GM18909 (cell line): ENCODE data around the gene TCL1A.
"Not testable (repeated sequence)": the region's sequence is repeated elsewhere in the genome, so short reads cannot be mapped to it uniquely, and the experiment has no call there.

Source experiments
- ATAC-seq: cut with Tn5 transposase; IDR thresholded peaks from one replicate; pipeline ENCODE4 v1.9.1; 2021; ENCODE audit warnings: mild to moderate bottlenecking; ENCODE audit not compliant: unreplicated experiment, poor library complexity

The TCL1A gene

DNA sequence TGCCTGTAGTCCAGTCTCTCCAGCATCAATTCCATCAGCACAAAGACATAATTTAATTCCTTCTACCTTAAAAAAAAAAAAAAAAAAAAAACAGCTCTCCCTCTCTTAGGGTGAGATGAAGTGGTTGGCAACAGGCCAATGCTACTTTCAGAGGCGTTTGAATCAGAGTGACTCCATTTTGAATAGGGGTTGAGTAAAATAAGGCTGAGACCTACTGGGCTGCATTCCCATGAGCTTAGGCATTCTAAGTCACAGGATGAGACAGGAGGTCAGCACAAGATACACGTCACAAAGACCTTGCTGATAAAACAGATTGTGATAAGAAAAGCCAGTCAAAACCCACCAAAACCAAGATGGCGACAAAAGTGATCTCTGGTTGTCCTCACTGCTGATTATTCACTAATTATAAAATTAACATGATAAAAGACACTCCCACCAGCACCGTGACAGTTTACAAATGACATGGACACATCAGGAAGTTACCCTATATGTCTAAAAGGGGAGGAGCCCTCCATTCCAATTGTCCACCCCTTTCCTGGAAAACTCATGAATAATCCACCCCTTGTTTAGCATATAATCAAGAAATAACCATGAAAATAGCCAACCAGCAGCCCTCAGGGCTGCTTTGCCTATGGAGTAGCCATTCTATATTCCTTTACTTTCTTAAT, 34.6 kb downstream of the TCL1A start:
- no peak for ATAC-seq

DNA sequence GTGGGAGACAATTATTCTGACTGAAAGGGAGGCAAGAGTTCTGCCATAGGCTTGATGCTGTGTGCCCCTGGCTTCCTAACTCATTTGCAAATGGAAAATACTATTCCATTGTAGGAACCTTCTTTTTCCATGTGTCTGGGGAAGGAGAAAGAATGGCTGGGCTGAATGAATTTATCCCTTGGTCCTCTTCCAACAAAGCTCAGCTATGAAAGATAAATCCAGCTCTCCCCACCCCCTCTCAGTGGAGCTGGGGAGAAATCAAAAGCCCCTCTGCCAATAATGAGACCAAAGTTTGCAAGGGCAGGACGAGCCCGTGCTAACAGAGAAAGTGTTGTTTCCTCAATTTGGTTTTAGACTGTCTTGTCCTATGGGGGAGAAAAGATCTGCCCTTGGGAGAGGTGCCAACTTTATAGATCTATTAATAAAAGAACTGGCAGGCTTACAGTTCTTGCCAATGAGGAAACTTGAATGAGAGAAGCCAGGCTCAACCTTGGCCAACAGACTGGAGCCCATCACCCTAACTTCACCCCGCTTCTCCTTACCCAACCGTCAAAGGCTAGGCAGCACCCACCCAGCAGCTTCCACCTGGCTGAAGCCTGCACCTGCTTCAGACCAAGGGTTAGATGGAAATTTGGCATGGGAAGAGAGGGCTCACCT, 36.6 kb downstream of the TCL1A start:
- ATAC-seq, result no peak

DNA sequence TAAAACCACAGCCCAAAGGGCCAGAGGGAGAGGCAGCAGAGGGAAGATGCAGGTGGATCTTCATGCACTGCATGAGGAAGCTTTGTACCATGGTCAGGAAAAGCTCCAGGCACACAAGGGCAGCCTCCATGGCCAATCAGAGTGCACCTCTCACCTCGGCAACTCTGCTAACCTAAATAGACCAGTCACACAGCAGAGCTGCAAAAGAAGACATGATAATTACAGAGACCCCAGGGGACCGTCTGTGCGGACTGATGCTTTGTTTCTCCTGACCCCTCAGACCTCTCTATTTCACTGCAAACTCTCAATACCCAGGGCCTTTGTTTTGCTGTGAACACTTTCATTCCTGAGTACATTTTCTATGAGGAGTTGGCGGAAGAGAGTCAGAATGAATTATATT, 38.4 kb downstream of the TCL1A start:
- no peak for ATAC-seq

DNA sequence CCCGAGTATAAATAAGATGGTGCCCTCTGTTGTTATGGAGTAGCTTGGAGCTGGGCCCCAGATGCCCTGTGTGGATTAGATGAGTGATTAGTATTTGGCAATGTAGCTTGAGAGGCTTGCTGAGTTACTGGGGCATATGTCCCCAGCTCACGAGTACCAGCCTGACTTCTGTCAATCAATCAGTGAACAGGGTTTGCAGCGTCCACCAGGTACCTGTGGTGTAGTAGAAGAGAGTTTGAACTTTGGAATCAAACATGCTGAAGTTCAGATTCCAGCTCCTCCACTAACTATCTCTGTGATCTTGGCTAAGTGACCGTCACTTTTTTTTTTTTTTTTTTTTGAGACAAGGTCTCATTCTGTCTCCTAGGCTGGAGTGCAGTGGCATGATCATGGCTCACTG, 39.3 kb downstream of the TCL1A start:
- no peak for ATAC-seq

DNA sequence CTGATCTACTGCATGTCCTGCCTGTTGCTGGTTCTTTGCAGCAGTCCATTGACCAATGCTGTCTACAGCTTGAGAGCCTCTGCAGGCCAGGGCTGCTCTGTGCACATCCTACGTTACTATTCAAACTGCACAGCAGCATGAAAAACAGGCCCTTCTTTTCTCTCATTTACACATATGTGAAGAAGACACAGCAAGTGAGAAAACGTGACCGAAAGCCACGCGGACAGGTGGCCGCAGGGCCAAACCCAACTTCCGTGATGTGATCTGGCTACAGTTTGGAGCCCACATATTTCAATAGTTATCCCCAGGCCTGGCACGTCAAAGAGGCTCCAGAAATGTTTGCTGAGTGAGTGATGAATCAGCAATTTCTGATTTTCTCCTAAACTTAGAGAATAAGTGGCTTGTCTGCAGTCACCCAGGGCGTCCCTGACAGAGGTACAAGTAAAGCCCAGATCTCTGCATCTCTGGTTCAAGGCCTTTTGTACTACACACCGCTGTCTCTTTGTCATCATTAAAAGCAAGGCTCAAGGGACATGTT, 45.6 kb downstream of the TCL1A start:
- no peak for ATAC-seq

DNA sequence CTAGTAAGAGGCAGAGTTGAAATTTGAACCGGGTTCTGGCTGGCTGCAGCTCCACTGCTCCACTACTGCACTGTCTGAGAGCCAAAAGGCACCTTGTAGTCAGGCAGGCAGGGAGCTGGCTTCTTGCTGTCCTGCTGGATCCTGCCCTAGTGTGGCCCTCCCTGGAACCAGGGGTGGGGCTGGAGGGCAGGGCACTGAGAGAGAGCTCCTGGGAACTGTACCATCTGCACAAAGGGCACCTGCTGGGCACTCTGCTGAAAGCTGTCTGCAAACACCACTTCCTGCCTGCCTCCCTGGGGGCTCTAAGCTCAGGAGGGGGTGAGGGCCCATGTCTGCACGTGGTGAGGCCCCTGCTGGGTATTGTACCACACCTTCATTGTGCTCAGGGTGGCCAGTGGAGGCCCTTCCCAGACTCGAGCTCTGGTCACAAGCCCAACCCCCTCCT, 46.7 kb downstream of the TCL1A start:
- no peak for ATAC-seq

DNA sequence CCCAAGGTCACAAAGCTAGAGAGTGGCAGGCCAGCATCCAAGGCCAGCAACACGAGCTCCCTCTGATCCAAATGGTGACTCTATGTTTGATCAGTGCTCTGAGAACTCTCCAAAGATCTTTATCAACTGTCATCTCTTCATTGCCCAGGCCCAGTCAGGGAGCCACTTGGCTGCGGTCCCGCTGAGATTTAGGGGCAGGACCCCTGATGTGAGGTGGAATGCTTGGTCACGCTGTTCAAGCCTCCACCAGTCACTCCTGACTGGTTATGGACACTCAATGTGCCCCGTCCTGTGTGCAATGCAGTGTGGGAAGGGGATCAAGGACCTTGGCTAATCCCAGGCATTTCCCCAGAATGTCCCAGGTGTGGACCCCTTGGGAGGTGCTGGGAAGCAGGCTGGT, 47.5 kb downstream of the TCL1A start:
- ATAC-seq, result no peak

DNA sequence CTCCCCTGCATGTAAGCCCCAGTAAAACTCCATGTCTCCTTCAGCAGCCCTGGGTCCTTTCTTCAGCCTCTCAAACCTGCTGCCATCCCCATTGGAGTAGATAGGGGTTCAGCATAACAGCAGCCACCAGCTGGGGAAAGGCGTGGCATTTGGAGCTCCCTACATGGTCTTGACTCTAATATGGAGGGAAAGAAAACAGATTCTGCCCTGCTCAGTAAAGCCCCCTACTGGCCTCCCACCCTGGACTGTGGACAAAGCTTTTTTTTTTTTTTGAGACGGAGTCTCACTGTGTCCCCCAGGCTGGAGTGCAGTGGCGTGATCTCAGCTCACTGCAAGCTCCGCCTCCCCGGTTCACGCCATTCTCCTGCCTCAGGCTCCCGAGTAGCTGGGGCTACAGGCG, 48.4 kb downstream of the TCL1A start:
- ATAC-seq, result not testable (repeated sequence)

DNA sequence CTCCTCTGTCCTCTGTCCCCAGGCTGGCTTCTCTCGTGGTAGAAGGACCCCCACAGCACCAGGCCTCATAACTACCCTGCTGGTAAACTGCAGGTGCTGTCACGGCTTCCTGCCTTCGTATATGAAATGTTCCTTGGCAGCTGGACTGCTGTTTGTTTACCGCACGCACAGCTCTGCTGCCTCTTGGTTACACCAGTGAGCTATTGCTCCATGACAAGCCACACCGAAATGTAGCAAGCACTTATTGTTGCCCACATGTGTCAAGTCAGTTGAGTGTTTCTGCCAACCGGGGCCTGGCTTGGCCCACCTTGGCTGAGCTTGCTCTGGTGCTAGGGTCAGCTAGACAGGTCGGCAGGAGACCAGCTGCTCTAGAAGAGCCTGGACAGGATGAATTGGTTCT, 49.4 kb downstream of the TCL1A start:
- peak; percentile 40 for ATAC-seq

DNA sequence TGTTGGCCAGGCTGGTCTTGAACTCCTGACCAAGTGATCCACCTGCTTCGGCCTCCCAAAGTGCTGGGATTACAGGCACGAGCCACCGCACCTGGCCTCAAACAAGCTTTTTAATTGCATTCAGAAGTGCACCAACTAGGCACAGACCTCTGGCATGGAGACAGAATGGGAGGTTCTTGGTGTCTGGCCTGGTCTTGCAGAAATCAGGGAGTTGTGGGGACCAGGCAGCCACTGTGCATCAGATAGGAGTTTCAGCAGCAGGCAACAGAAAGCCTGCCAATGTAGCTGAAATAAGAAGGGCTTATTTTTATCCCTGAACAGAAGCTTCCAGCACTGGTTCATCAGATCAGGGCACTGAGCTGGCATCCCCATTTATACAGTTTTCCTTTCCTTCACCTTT, 49.9 kb downstream of the TCL1A start:
- ATAC-seq, result no peak

DNA sequence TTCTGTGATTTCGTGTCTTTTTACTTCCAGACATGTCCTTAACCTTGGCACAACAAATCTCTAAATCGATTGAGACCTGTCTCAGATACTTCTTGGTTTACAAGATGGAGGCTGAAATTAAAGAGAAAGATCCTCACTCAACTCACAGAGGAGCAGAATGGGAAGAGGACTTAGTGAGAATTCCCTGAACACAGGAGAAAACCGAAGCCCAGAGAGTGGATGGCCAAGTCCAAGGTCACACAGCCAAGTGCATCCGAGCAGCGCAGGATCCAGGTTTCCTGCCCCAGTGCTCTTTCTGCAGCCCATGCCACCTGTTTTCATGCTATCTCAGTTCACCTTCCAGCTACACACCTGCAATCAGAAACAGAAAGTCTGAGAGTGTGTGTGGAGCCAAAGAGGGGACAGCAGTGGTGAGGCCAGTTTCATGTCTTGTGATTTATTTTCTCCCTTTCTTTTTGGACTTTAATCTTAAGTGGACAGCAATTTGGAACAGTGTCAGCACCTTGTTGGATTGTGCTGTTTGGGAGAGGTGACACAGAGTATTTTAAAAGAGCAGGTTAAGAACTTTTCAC, 50.6 kb downstream of the TCL1A start:
- ATAC-seq, result peak; percentile 23

DNA sequence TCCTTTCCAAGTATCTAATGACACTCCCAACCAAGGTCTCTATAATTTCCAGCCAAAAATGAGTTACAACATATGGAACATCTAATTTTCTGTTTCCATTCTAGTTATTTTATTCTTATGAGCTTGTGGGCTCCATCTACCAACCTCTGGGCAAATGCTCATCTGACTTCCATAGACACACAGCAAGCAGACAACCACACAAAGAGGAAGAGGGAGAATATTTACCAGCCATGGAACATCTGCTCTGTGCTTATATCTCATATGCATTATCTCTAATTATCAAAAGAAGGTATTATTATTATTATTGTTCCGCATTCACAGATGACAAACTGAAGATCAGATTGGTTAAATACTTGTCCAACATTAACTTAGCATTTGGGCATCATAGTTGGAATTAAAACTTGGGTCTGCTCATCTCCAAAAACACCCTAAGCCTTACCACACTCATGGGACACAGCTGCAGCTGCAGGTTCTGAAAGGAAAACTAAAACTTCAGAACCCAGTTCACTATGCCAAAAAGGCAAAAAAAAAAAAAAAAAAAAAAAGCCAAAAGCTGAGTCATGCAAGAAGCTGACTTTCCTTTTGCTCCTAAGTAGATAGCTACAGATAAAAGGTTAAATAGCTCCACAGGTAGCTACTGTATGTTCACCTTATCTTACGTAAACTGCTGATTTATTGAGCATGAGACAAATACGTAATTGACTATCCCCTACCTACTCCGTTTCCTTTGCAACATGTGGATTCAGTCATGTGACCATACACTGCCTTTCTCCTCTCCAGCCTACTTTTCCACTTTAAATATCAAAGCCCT, 51.3 kb downstream of the TCL1A start:
- peak; percentile 39 for ATAC-seq

DNA sequence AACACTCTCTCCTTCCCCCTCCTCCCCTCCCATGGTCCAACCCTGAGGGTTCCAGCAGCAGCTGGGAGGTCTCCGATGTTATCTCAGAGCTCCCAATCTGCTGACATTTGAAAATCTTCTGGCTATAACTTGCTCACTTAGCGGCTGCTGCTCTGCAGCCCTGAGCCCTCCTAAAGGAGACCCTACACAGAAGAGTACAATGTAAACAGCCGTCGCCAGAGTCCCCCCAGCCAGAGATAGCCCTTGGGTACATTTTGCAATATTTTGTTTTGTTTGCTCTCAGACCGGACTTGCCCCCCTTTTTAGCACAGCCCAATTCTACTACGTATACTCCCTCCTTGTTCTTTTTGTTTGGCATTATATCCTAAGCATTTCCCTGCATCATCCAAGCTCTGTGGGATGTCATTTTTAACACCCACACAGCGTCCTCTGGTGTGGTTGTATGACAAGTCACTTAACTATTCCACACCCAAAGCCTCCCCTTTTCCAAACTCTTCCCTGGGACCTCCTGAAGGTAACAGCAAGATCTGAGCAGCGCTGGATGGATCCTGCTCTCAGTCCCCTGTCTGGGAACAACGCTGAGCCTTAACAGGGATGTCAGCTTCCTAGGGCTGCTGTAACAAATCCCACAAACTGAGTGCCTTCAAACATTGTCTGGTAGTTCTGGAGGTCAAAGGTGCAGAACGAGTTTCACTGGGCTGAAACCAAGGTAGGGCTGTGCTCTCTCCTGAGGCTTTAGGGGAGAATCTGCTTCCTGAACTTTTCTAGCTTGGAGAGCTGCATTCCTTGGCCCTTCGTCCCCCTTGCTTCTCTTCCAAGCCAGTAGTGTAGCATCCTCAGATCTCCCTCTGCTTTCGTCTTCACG, 53.0 kb downstream of the TCL1A start:
- no peak for ATAC-seq

DNA sequence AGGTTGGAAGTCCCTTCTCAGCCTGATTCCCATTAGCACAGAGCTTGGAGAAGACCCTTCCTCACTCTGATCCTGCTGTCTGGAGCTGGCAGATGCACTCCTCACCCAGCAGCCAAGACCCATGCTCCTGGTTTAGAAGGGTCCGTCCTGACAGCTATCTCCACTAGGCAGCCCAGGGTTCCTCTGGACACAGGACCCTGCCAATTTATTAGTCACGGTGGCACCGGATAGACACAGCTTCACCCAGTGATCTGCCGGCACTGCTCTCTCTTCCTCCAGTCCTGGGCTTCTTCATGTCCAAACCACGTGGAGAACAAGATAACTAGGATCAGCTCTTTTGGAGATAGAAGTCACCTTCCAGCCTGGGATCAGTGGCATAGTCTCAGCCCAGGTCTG, 53.9 kb downstream of the TCL1A start:
- ATAC-seq, result no peak
